Osteoblast (primary cell): Measurements from ENCODE around the gene NIM1K. TPM values are rescaled to one million over a fixed set of nuclear protein-coding genes. Genes with fewer than 3 reads are reported as not detected.

Source experiments
- DNase-seq: peaks from one replicate; pipeline ENCODE4 v3.0.0; 2011; ENCODE audit warnings: low spot score, mixed read lengths; ENCODE audit not compliant: insufficient read length; ENCODE audit errors: missing footprints
- H2AFZ ChIP-seq: 2 replicates; pipeline ENCODE4 v1.6.0; 2011; ENCODE audit warnings: mild to moderate bottlenecking, low read length
- H3K27ac ChIP-seq: 2 replicates; pipeline ENCODE4 v1.5.1; 2011; ENCODE audit warnings: mild to moderate bottlenecking, low read depth, low read length, moderate library complexity
- H3K27me3 ChIP-seq: 2 replicates; pipeline ENCODE4 v1.6.0; 2012; ENCODE audit warnings: mild to moderate bottlenecking, control low read depth, inconsistent platforms, low read length, moderate library complexity; ENCODE audit not compliant: insufficient read depth
- H3K36me3 ChIP-seq: 2 replicates; pipeline ENCODE4 v1.5.1; 2011; ENCODE audit warnings: mild to moderate bottlenecking, low read length, control low read depth, moderate library complexity; ENCODE audit not compliant: insufficient read depth
- H3K4me1 ChIP-seq: 2 replicates; pipeline ENCODE4 v1.5.1; 2011; ENCODE audit warnings: mild to moderate bottlenecking, low read length, control low read depth, moderate library complexity; ENCODE audit not compliant: insufficient read depth
- H3K4me2 ChIP-seq: 2 replicates; pipeline ENCODE4 v1.6.0; 2011; ENCODE audit warnings: mild to moderate bottlenecking, low read length; ENCODE audit not compliant: insufficient read depth
- H3K4me3 ChIP-seq: fragments of 200-600 bp; sonication (generic); 3 replicates; pipeline ENCODE4 v1.5.1; 2012; ENCODE audit warnings: mild to moderate bottlenecking, low read length, inconsistent platforms; ENCODE audit not compliant: insufficient read depth
- H3K79me2 ChIP-seq: 2 replicates; pipeline ENCODE4 v1.6.0; 2012; ENCODE audit warnings: mild to moderate bottlenecking, low read length, control low read depth, inconsistent platforms; ENCODE audit not compliant: insufficient read depth
- H3K9me3 ChIP-seq: 2 replicates; pipeline ENCODE4 v1.5.1; 2011; ENCODE audit warnings: low read depth, low read length, control low read depth
- H4K20me1 ChIP-seq: 2 replicates; pipeline ENCODE4 v1.6.0; 2012; ENCODE audit warnings: mild to moderate bottlenecking, low read length, control low read depth; ENCODE audit not compliant: insufficient read depth
- CTCF ChIP-seq: IDR thresholded peaks from 2 replicates; pipeline ENCODE4 v1.5.1; 2011; ENCODE audit warnings: mild to moderate bottlenecking, low read depth, low read length, moderate library complexity; ENCODE audit errors: extremely low read depth
- total RNA-seq: library from RNA; depleted of rRNA; stranded (reverse); fragments of >200 nt; gene quantifications from 2 replicates; pipeline ENCODE4 v1.2.3, GENCODE V29; 2012

The NIM1K gene
- total RNA-seq, 1 donor: 1.1 TPM

- no peak for DNase-seq
- Histone ChIP-seq H3K27ac (no peak overlapping the region), H3K36me3 (no peaks in the 10 kb centered on the region), H4K20me1 (no peaks in the 10 kb centered on the region), H3K4me2 (no peak overlapping the region), H3K79me2 (no peaks in the 10 kb centered on the region), H2AFZ (no peak overlapping the region), H3K4me3 (no peak overlapping the region), H3K9me3 (no peaks in the 10 kb centered on the region), H3K4me1 (peaks cover 18% of the 10 kb centered on the region), H3K27me3 (peaks cover 2% of the 10 kb centered on the region)
- no peak for TF ChIP-seq CTCF
Observed at GRCh38 chr5:43204958-43205357, 12.9 kb downstream of the NIM1K start.

- no peaks in the 10 kb centered on the region for H3K9me3 ChIP-seq
- H3K27me3 ChIP-seq: peaks cover 9% of the 10 kb centered on the region
- no peaks in the 10 kb centered on the region for H4K20me1 ChIP-seq
- H2AFZ ChIP-seq: no peak overlapping the region
- no peaks in the 10 kb centered on the region for H3K36me3 ChIP-seq
- no peak overlapping the region for H3K4me2 ChIP-seq
- no peak for DNase-seq
- no peak for TF ChIP-seq CTCF
- no peak overlapping the region for H3K27ac ChIP-seq
- H3K4me3 ChIP-seq: no peak overlapping the region
- no peaks in the 10 kb centered on the region for H3K79me2 ChIP-seq
- H3K4me1 ChIP-seq: peaks cover 18% of the 10 kb centered on the region
Observed at GRCh38 chr5:43207601-43208000, 15.6 kb downstream of the NIM1K start.

- no peak for DNase-seq
- Histone ChIP-seq H3K4me1 (peaks cover 15% of the 10 kb centered on the region), H3K27ac (no peak overlapping the region), H3K79me2 (no peaks in the 10 kb centered on the region), H3K9me3 (no peaks in the 10 kb centered on the region), H3K27me3 (peaks cover 9% of the 10 kb centered on the region), H2AFZ (no peak overlapping the region), H3K4me2 (no peak overlapping the region), H3K36me3 (no peaks in the 10 kb centered on the region), H3K4me3 (no peak overlapping the region), H4K20me1 (no peaks in the 10 kb centered on the region)
- no peak for TF ChIP-seq CTCF
Observed at GRCh38 chr5:43208658-43209057, 16.6 kb downstream of the NIM1K start.

- no peak for DNase-seq
- H3K4me2 ChIP-seq: no peak overlapping the region
- no peaks in the 10 kb centered on the region for H3K9me3 ChIP-seq
- no peaks in the 10 kb centered on the region for H4K20me1 ChIP-seq
- no peak for TF ChIP-seq CTCF
- no peak overlapping the region for H3K27ac ChIP-seq
- H2AFZ ChIP-seq: no peak overlapping the region
- peaks cover 9% of the 10 kb centered on the region for H3K27me3 ChIP-seq
- H3K4me1 ChIP-seq: peaks cover 15% of the 10 kb centered on the region
- no peak overlapping the region for H3K4me3 ChIP-seq
- no peaks in the 10 kb centered on the region for H3K36me3 ChIP-seq
- H3K79me2 ChIP-seq: no peaks in the 10 kb centered on the region
Observed at GRCh38 chr5:43209060-43209459, 17.0 kb downstream of the NIM1K start.
